IPS-18a (cell line): ENCODE results near the gene WARS2.
"Not testable (repeated sequence)": the region's sequence is repeated elsewhere in the genome, so short reads cannot be mapped to it uniquely, and the experiment has no call there.

Experiments
- H3K27ac ChIP-seq: one replicate; pipeline ENCODE4 v1.5.1; 2013; ENCODE audit warnings: low read length
- H3K27me3 ChIP-seq: one replicate; pipeline ENCODE4 v1.6.1; 2013; ENCODE audit warnings: mild to moderate bottlenecking, low read length; ENCODE audit not compliant: control insufficient read depth, insufficient read depth
- H3K36me3 ChIP-seq: one replicate; pipeline ENCODE4 v1.6.1; 2013; ENCODE audit warnings: low read depth, low read length; ENCODE audit not compliant: control insufficient read depth
- H3K4me1 ChIP-seq: one replicate; pipeline ENCODE4 v1.6.1; 2013; ENCODE audit warnings: low read depth, low read length; ENCODE audit not compliant: control insufficient read depth
- H3K4me3 ChIP-seq: one replicate; pipeline ENCODE4 v1.5.1; 2013; ENCODE audit warnings: low read length
- H3K9ac ChIP-seq: one replicate; pipeline ENCODE4 v1.6.1; 2013; ENCODE audit warnings: mild to moderate bottlenecking, low read length, moderate library complexity
- H3K9me3 ChIP-seq: one replicate; pipeline ENCODE4 v1.6.1; 2013; ENCODE audit warnings: low read depth, low read length; ENCODE audit not compliant: control insufficient read depth

WARS2 gene

GRCh38 chr1:119139403-119139802, 1.1 kb downstream of the WARS2 start:
- Histone ChIP-seq H3K27me3 (no peaks in the 10 kb centered on the region), H3K9ac (peak overlapping the region; percentile 90), H3K27ac (no peak overlapping the region), H3K4me1 (peaks cover 15% of the 10 kb centered on the region), H3K36me3 (no peaks in the 10 kb centered on the region), H3K9me3 (no peaks in the 10 kb centered on the region), H3K4me3 (peak overlapping the region; percentile 91)

GRCh38 chr1:119136401-119136800, 4.1 kb downstream of the WARS2 start:
- H3K4me1 ChIP-seq = peaks cover 10% of the 10 kb centered on the region
- H3K36me3 ChIP-seq = no peaks in the 10 kb centered on the region
- no peaks in the 10 kb centered on the region for H3K9me3 ChIP-seq
- no peaks in the 10 kb centered on the region for H3K27me3 ChIP-seq
- H3K9ac ChIP-seq = no peak overlapping the region
- H3K27ac ChIP-seq = no peak overlapping the region
- H3K4me3 ChIP-seq = no peak overlapping the region

GRCh38 chr1:119133987-119134386, 6.5 kb downstream of the WARS2 start:
- Histone ChIP-seq H3K9me3 (no peaks in the 10 kb centered on the region), H3K4me1 (no peaks in the 10 kb centered on the region), H3K4me3 (no peak overlapping the region), H3K27ac (no peak overlapping the region), H3K36me3 (no peaks in the 10 kb centered on the region), H3K9ac (no peak overlapping the region), H3K27me3 (no peaks in the 10 kb centered on the region)

GRCh38 chr1:119132179-119132578, 8.3 kb downstream of the WARS2 start:
- Histone ChIP-seq H3K4me3 (no peak overlapping the region), H3K9ac (no peak overlapping the region), H3K36me3 (no peaks in the 10 kb centered on the region), H3K27ac (no peak overlapping the region), H3K4me1 (no peaks in the 10 kb centered on the region), H3K27me3 (no peaks in the 10 kb centered on the region), H3K9me3 (no peaks in the 10 kb centered on the region)

- no peaks in the 10 kb centered on the region for H3K27me3 ChIP-seq
- no peaks in the 10 kb centered on the region for H3K36me3 ChIP-seq
- H3K9ac ChIP-seq = no peak overlapping the region
- no peak overlapping the region for H3K27ac ChIP-seq
- H3K4me3 ChIP-seq = no peak overlapping the region
- no peaks in the 10 kb centered on the region for H3K4me1 ChIP-seq
- no peaks in the 10 kb centered on the region for H3K9me3 ChIP-seq
Observed at GRCh38 chr1:119125874-119126273, 14.6 kb downstream of the WARS2 start.

DNA sequence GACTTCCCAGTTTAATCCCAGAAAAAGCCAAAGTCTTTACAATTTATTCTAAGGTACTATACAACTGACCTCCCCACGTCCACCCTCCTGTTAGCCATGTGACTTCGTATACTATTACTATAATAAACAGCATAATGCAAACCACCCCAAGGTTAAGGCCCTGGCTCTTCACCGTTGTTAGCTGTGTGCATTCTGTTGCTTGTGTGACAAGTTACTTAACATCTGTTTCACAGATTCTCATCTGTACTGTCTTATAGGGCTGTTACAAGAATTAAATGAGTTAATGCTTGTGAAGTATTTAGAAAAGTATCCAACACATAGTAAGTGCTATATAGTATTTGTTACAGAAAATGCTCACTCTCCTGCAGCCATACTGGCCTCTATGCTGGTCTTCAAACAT, 15.7 kb downstream of the WARS2 start:
- H3K36me3 ChIP-seq = no peaks in the 10 kb centered on the region
- no peak overlapping the region for H3K27ac ChIP-seq
- H3K4me1 ChIP-seq = no peaks in the 10 kb centered on the region
- no peaks in the 10 kb centered on the region for H3K9me3 ChIP-seq
- H3K4me3 ChIP-seq = no peak overlapping the region
- H3K9ac ChIP-seq = no peak overlapping the region
- H3K27me3 ChIP-seq = no peaks in the 10 kb centered on the region

DNA sequence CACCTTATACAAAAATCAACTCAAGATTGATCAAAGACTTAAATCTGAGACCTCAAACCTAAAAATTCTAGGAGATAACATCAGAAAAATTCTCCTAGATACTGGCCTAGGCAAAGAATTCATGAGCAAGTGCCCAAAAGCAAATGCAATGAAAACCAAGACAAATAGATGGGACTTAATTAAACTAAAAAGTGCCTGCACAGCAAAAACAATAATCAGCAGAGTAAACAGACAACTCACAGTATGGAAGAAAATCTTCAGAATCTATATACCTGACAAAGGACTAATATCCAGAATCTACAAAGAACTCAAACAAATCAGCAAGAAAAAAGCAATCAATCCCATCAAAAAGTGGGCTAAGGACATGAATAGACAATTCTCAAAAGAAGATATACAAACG, 18.6 kb downstream of the WARS2 start:
- not testable (repeated sequence) for H3K36me3 ChIP-seq, H3K4me1 ChIP-seq, H3K27ac ChIP-seq, H3K27me3 ChIP-seq, H3K9me3 ChIP-seq, H3K4me3 ChIP-seq, H3K9ac ChIP-seq

GRCh38 chr1:119116725-119117124, 23.7 kb downstream of the WARS2 start:
- H3K4me3 ChIP-seq = no peak overlapping the region
- H3K9me3 ChIP-seq = no peaks in the 10 kb centered on the region
- no peak overlapping the region for H3K27ac ChIP-seq
- H3K4me1 ChIP-seq = peaks cover 17% of the 10 kb centered on the region
- no peaks in the 10 kb centered on the region for H3K36me3 ChIP-seq
- no peaks in the 10 kb centered on the region for H3K27me3 ChIP-seq
- H3K9ac ChIP-seq = no peak overlapping the region

DNA sequence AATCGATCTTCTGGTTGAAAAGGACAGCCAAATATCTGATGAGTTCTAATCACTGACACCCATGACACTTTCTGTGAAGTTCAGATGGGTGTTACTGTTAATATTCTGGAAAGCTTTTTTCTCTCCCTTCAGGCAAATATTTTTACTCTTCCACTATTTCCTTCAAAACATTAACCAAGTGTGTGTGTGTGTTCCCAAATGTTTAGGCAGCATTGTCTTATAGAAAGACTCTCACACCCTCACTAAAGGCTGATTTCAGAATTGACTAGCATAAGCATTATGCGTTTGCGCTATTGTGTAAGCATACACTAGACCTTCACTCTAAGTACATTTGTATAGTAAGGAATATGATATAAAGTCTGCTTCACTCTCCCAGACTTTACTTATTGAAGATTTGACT, 24.7 kb downstream of the WARS2 start:
- Histone ChIP-seq H3K4me1 (peaks cover 17% of the 10 kb centered on the region), H3K4me3 (no peak overlapping the region), H3K27ac (no peak overlapping the region), H3K9me3 (no peaks in the 10 kb centered on the region), H3K27me3 (no peaks in the 10 kb centered on the region), H3K36me3 (no peaks in the 10 kb centered on the region), H3K9ac (no peak overlapping the region)

DNA sequence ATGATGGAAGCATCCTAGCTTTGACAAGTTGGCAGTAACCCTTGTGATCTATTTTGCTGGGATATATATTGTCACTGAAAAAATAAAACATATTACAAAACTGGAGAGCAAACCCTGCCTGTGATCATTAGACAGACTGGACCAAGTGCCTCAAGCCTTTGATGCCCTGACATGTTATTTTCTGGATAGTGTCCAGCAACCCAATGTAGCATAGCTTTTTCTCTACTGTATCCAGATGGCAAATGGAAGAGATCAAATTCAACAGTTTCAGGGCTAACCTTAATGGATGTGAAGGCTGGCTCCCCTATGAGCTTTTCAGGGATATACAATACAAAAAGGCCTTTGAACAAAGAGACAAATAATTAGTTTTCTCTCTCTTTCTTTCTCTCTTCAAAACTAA, 25.1 kb downstream of the WARS2 start:
- no peaks in the 10 kb centered on the region for H3K27me3 ChIP-seq
- H3K36me3 ChIP-seq = no peaks in the 10 kb centered on the region
- no peak overlapping the region for H3K4me3 ChIP-seq
- H3K9me3 ChIP-seq = no peaks in the 10 kb centered on the region
- no peak overlapping the region for H3K9ac ChIP-seq
- H3K27ac ChIP-seq = no peak overlapping the region
- peaks cover 17% of the 10 kb centered on the region for H3K4me1 ChIP-seq

DNA sequence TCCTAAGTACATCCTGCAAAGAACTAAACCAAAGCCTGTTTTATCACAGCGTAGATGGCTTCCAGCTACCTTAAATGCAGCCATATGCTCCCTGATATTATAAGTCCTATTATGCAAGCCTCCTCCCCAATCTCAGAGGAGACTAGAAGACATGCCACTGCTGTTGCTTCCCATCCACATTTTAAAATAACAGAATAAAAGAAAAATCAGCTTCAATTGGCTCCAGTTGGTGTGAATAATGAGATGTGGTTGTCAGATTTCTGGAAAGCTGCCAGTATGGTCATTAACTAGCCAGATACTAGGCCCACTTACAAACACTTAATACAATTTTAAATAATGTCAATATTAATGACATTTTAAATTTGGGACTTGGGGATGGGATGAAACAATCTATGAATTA, 25.7 kb downstream of the WARS2 start:
- H3K27ac ChIP-seq = no peak overlapping the region
- H3K36me3 ChIP-seq = no peaks in the 10 kb centered on the region
- H3K9me3 ChIP-seq = no peaks in the 10 kb centered on the region
- no peak overlapping the region for H3K9ac ChIP-seq
- H3K27me3 ChIP-seq = no peaks in the 10 kb centered on the region
- no peak overlapping the region for H3K4me3 ChIP-seq
- H3K4me1 ChIP-seq = peaks cover 17% of the 10 kb centered on the region

- Histone ChIP-seq H3K4me3 (no peak overlapping the region), H3K27me3 (no peaks in the 10 kb centered on the region), H3K9ac (no peak overlapping the region), H3K36me3 (no peaks in the 10 kb centered on the region), H3K4me1 (peaks cover 17% of the 10 kb centered on the region), H3K9me3 (no peaks in the 10 kb centered on the region), H3K27ac (no peak overlapping the region)
Observed at GRCh38 chr1:119112791-119113190, 27.7 kb downstream of the WARS2 start.
